Loucy (cell line): ENCODE data around the gene KIF1C.
A peak's percentile ranks its signal among the peaks of the same experiment; 100 is the strongest.

ENCODE experiments used
- H2AFZ ChIP-seq: fragments of 200-600 bp; sonication (generic); 2 replicates; pipeline ENCODE4 v1.6.0; 2016; ENCODE audit warnings: antibody characterized with exemption, mild to moderate bottlenecking, low read length, moderate library complexity
- H3F3A ChIP-seq: fragments of 200-600 bp; 2 replicates; pipeline ENCODE4 v1.6.0; 2016; ENCODE audit warnings: antibody characterized with exemption, low read depth, mild to moderate bottlenecking
- H3K27me3 ChIP-seq: fragments of 200-600 bp; sonication (generic); 2 replicates; pipeline ENCODE4 v1.6.1; 2014; ENCODE audit warnings: low read length, mild to moderate bottlenecking; ENCODE audit not compliant: insufficient read depth, poor library complexity, severe bottlenecking
- H3K36me3 ChIP-seq: fragments of 200-600 bp; sonication (generic); 2 replicates; pipeline ENCODE4 v1.6.1; 2016; ENCODE audit warnings: low read length; ENCODE audit not compliant: insufficient read depth
- H3K4me1 ChIP-seq: fragments of 200-600 bp; sonication (generic); 2 replicates; pipeline ENCODE4 v1.5.1; 2014; ENCODE audit warnings: low read length, mild to moderate bottlenecking; ENCODE audit not compliant: insufficient read depth, poor library complexity, severe bottlenecking
- H3K4me2 ChIP-seq: fragments of 200-600 bp; sonication (generic); 2 replicates; pipeline ENCODE4 v1.6.0; 2014; ENCODE audit warnings: antibody characterized with exemption, low read length, low read depth, mild to moderate bottlenecking; ENCODE audit not compliant: poor library complexity, severe bottlenecking
- H3K4me3 ChIP-seq: fragments of 200-600 bp; sonication (generic); 2 replicates; pipeline ENCODE4 v1.5.1; 2014; ENCODE audit warnings: low read length, mild to moderate bottlenecking, mixed read lengths; ENCODE audit not compliant: poor library complexity, severe bottlenecking
- H3K79me2 ChIP-seq: fragments of 200-600 bp; sonication (generic); 2 replicates; pipeline ENCODE4 v1.6.1; 2014; ENCODE audit warnings: low read length; ENCODE audit not compliant: insufficient read depth
- H3K9ac ChIP-seq: fragments of 200-600 bp; sonication (generic); 2 replicates; pipeline ENCODE4 v1.6.0; 2014; ENCODE audit warnings: mild to moderate bottlenecking, low read depth, low read length, moderate library complexity; ENCODE audit not compliant: poor library complexity, severe bottlenecking
- H3K9me2 ChIP-seq: fragments of 200-600 bp; sonication (generic); replicated peaks from 2 replicates; pipeline ENCODE4 v1.6.1; 2016; ENCODE audit warnings: low read depth, low read length, mixed read lengths
- H3K9me3 ChIP-seq: fragments of 200-600 bp; sonication (generic); 2 replicates; pipeline ENCODE4 v1.6.1; 2014; ENCODE audit warnings: mild to moderate bottlenecking, antibody characterized with exemption, low read length, low read depth; ENCODE audit not compliant: insufficient read depth
- H4K20me1 ChIP-seq: fragments of 200-600 bp; sonication (generic); 2 replicates; pipeline ENCODE4 v1.6.0; 2014; ENCODE audit warnings: antibody characterized with exemption, low read length, mild to moderate bottlenecking; ENCODE audit not compliant: insufficient read depth, poor library complexity, severe bottlenecking
- EZH2phosphoT487 ChIP-seq: fragments of 200-600 bp; IDR thresholded peaks from 2 replicates; pipeline ENCODE4 v1.6.1; 2018; ENCODE audit warnings: antibody characterized with exemption, mild to moderate bottlenecking, moderate library complexity, borderline replicate concordance
- TF ChIP-seq, protein P1 (sequence below): fragments of 200-600 bp; sonication (generic); conservative IDR thresholded peaks from 2 replicates; pipeline ENCODE4 v1.5.1; 2014; ENCODE audit warnings: mild to moderate bottlenecking, antibody characterized with exemption, low read length

The KIF1C gene

DNA sequence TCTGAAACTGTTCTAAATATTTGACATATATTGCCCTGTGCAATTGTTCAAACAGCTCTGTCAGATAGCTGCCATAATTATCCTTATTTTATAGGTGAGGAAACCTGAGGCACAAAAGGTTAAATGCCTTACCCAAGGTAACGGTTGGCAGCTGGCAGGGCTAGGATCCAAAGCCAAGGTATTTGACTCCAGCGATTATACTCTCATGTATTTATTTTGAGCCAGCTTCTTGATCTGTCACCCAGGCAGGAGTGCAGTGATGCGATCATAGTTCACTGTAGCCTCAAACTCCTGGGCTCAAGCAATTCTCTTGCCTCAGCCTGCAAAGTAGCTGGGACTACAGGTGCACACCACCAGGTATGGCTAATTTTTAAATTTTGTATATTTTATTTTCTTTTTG is 39.6 kb upstream of the KIF1C start:
- 0 out of 2 replicates have a peak, but pooled peaks cover 3% of the 10 kb centered on the region for H3F3A ChIP-seq
- H3K4me3 ChIP-seq, result no peak overlapping the region
- H2AFZ ChIP-seq, result no peak overlapping the region
- no peak overlapping the region for H3K4me2 ChIP-seq
- H3K9me3 ChIP-seq, result no peaks in the 10 kb centered on the region
- H3K9ac ChIP-seq, result no peak overlapping the region
- H3K9me2 ChIP-seq, result no peaks in the 10 kb centered on the region
- H4K20me1 ChIP-seq, result no peaks in the 10 kb centered on the region
- TF ChIP-seq EZH2phosphoT487, result no peak
- TF ChIP-seq, protein P1, sequence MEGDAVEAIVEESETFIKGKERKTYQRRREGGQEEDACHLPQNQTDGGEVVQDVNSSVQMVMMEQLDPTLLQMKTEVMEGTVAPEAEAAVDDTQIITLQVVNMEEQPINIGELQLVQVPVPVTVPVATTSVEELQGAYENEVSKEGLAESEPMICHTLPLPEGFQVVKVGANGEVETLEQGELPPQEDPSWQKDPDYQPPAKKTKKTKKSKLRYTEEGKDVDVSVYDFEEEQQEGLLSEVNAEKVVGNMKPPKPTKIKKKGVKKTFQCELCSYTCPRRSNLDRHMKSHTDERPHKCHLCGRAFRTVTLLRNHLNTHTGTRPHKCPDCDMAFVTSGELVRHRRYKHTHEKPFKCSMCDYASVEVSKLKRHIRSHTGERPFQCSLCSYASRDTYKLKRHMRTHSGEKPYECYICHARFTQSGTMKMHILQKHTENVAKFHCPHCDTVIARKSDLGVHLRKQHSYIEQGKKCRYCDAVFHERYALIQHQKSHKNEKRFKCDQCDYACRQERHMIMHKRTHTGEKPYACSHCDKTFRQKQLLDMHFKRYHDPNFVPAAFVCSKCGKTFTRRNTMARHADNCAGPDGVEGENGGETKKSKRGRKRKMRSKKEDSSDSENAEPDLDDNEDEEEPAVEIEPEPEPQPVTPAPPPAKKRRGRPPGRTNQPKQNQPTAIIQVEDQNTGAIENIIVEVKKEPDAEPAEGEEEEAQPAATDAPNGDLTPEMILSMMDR, result no peak
- H3K79me2 ChIP-seq, result no peaks in the 10 kb centered on the region
- no peaks in the 10 kb centered on the region; the same call in 1 of the 2 replicates for H3K36me3 ChIP-seq
- H3K4me1 ChIP-seq, result peaks cover 20% of the 10 kb centered on the region
- no peaks in the 10 kb centered on the region for H3K27me3 ChIP-seq

DNA sequence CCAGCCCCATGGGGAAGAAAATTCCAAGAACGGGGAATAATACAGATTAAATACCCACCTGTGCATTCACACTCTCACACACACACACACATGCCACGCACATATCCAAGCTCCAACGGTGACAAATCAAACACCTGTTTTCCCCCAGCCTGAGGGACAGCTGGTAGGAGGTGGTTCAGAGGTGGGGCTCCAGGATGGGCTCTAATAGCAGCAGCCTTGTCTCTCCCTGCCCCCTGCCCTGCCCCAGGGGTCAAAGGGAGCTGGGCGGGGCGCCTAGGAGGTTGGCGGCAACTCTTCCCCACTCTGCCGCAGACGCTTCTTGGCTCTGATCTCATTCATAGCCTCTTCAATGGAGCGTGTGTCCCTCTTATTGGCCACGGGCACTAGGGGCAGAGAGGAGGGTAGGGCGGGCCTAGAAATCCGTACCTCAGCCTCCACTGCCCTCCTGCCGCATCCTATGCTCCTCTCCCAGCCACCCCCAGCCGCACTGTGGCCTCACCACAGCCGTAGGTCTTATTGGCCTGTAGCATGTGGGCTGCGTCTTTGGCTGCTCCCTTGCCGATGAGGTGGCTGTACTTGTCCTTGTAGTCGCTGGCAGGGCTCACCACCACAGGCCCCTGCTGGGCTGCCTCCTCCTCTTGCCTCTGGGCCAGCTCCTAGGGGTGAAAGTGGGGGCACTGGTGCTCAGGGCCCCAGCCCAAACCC is 38.3 kb upstream of the KIF1C start:
- Histone ChIP-seq H3K79me2 (no peaks in the 10 kb centered on the region), H3K4me2 (peak overlapping the region; percentile 59), H3K9me3 (no peaks in the 10 kb centered on the region), H3F3A (0 out of 2 replicates have a peak, but pooled peaks cover 3% of the 10 kb centered on the region), H3K9ac (peak overlapping the region; percentile 43), H3K27me3 (no peaks in the 10 kb centered on the region), H3K4me1 (peaks cover 20% of the 10 kb centered on the region), H3K9me2 (no peaks in the 10 kb centered on the region), H3K4me3 (peak overlapping the region; percentile 34), H2AFZ (no peak overlapping the region), H4K20me1 (no peaks in the 10 kb centered on the region), H3K36me3 (no peaks in the 10 kb centered on the region; the same call in 1 of the 2 replicates)
- TF ChIP-seq, protein P1, result no peak
- TF ChIP-seq EZH2phosphoT487, result no peak

DNA sequence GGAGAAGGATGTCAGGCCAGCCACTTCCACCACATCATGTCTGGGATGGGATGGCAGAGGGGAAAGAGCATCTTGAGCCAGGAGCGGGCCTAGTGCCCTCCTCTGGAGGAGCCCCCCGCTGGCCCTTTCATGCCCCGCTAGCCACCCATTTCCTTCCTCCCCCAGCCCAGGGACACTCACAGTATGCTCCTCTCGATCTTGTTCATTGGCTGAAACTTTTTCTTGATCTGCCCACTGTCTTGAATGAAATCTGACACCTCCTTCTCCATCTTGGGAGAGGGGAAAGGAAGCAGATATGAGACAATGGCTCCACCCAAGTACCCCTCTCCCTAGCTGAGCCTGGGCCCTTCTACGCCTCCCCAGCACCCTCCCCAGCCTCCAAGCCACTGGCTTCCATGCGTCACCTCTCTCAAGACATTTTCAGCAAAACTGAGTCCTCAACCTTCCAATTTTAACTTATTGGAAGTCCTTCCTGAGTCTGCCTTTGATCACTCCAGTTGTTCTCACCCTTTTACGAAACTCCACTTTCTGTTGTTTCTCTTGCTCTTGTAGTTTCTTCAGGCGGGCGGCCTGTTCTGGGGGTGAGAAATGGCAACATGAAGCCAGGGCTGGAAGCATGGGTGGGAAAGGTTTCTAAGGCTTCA is 37.3 kb upstream of the KIF1C start:
- peaks cover 20% of the 10 kb centered on the region for H3K4me1 ChIP-seq
- H3K9me3 ChIP-seq, result no peaks in the 10 kb centered on the region
- H3K9ac ChIP-seq, result peak overlapping the region; percentile 52

More for the DNA sequence above, 37.3 kb upstream of the KIF1C start:
- peak overlapping the region; percentile 59 for H3K4me2 ChIP-seq
- H3K79me2 ChIP-seq, result peaks cover 4% of the 10 kb centered on the region
- TF ChIP-seq, protein P1, result no peak
- TF ChIP-seq EZH2phosphoT487, result no peak
- no peaks in the 10 kb centered on the region for H4K20me1 ChIP-seq
- 0 out of 2 replicates have a peak, but pooled peaks cover 3% of the 10 kb centered on the region for H3F3A ChIP-seq
- H3K4me3 ChIP-seq, result peak overlapping the region; percentile 34
- no peaks in the 10 kb centered on the region for H3K27me3 ChIP-seq
- H3K36me3 ChIP-seq, result no peaks in the 10 kb centered on the region; the same call in 1 of the 2 replicates
- H2AFZ ChIP-seq, result no peak overlapping the region
- H3K9me2 ChIP-seq, result no peaks in the 10 kb centered on the region
